Measurements from ENCODE around the gene SKI.

DNA sequence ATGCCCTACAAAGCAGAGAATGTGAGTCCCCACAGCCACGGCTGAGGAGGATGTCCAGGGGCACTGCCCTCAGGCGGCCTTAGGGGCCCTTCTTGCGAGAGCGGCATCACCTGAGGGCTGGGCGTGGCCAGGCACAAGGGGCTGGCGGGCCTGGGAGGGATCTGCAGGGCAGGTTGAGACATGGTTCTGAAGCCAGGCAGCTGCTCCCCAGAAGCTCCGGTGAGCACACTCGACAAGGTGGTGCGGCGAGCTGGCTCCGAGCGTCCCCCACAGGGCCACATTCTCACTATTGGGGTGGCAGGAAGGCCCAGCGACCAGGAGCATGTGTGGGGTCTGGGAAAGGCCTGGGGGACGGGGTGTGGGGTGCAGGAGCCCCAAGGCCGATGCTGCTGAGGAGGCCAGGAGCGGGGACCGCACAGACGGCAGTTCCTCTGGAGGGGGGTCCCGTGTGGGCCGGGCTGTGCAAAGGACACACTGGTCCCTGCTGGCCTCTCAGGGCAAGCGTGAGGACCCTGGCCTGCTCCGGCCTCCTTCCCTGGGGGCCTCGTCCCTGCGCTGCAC, 116.1 kb downstream of the SKI start:
- TF ChIP-seq EZH2 (IDR thresholded peaks at IDR 0.05; ENCODE audit: borderline replicate concordance, low read length), result no peak
- no peak for TF ChIP-seq CTCF (IDR thresholded peaks at IDR 0.05; ENCODE audit: low read length)

Measured in OCI-LY1 (cell line).